ENCODE data around the gene SRSF2.
"Not testable (repeated sequence)": the region's sequence is repeated elsewhere in the genome, so short reads cannot be mapped to it uniquely, and the experiment has no call there.

SRSF2 gene

GRCh38 chr17:76722279-76722678 lies 14.9 kb downstream of the SRSF2 start:
- no peak for DNase-seq (ENCODE audit: low read depth in 2 of 2, low spot score in 1 of 2)

GRCh38 chr17:76721463-76721862 lies 15.7 kb downstream of the SRSF2 start:
- DNase-seq (ENCODE audit: low read depth in 2 of 2, low spot score in 1 of 2): no peak

DNA sequence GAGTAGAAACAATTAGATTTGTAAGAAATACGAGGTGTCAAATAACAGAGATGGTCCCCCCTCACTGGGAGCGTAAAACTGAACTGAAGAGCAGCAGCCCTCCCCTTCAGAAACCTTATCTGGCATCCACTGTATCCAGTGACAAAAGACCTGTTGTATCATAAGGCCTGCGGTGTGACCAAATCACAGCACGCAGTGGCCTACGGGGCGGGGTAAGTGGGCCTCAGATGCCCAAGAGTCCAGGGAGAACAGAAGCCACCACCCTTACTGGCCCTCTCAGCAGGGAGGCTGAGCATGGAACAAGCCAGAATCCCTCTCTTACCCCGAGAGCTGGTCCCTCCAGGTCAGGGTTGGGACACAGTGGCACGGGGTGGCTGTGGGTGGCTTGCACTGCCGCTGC lies 16.2 kb downstream of the SRSF2 start:
- DNase-seq (ENCODE audit: low read depth in 2 of 2, low spot score in 1 of 2): no peak

- no peak for DNase-seq (ENCODE audit: low read depth in 2 of 2, low spot score in 1 of 2)
Measured at GRCh38 chr17:76720211-76720610, 16.9 kb downstream of the SRSF2 start.

GRCh38 chr17:76718516-76718915 lies 18.6 kb downstream of the SRSF2 start:
- DNase-seq (ENCODE audit: low read depth in 2 of 2, low spot score in 1 of 2): no peak

DNA sequence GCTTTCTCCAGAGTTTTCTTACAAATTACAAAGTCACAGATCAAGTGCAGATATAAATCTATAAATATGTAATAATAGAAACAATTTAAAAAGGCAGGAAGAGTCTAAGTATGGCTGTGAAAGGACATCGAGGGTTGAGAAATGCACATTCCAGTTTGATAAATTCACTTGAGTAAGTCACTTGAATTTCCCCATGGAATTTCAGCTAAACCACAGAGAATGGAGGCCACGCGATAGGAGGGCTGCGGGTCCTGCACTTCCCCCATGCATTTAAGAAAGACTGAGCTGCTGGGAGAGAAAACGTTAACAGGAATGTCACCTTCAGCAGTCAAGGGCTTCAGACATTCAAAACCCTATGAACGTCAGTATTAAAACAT lies 20.3 kb downstream of the SRSF2 start:
- no peak for DNase-seq (ENCODE audit: low read depth in 2 of 2, low spot score in 1 of 2)

- DNase-seq (ENCODE audit: low read depth in 2 of 2, low spot score in 1 of 2): peak in 1 of 2 donors; percentile 73
Measured at GRCh38 chr17:76716146-76716838, 20.8 kb downstream of the SRSF2 start.

GRCh38 chr17:76715496-76715830 lies 21.7 kb downstream of the SRSF2 start:
- no peak for DNase-seq (ENCODE audit: low read depth in 2 of 2, low spot score in 1 of 2)

GRCh38 chr17:76714822-76715495 lies 22.2 kb downstream of the SRSF2 start:
- peak; percentile 38 to 79 for DNase-seq (ENCODE audit: low read depth in 2 of 2, low spot score in 1 of 2)

- no peak for DNase-seq (ENCODE audit: low read depth in 2 of 2, low spot score in 1 of 2)
Measured at GRCh38 chr17:76714336-76714735, 22.8 kb downstream of the SRSF2 start.

- DNase-seq (ENCODE audit: low read depth in 2 of 2, low spot score in 1 of 2): no peak
Measured at GRCh38 chr17:76713765-76714164, 23.4 kb downstream of the SRSF2 start.

- DNase-seq (ENCODE audit: low read depth in 2 of 2, low spot score in 1 of 2): not testable (repeated sequence)
Measured at GRCh38 chr17:76712321-76712720, 24.8 kb downstream of the SRSF2 start.

- peak in 1 of 2 donors; percentile 48 for DNase-seq (ENCODE audit: low read depth in 2 of 2, low spot score in 1 of 2)
Measured at GRCh38 chr17:76710863-76711611, 26.1 kb downstream of the SRSF2 start, which contains the start of gene MXRA7. TSS of gene MXRA7 (minus strand) at chr17:76710965. CDS start at chr17:76710946, 19 bp downstream.

GRCh38 chr17:76709951-76710862 lies 26.9 kb downstream of the SRSF2 start:
- not testable (repeated sequence) for DNase-seq (ENCODE audit: low read depth in 2 of 2, low spot score in 1 of 2)

DNA sequence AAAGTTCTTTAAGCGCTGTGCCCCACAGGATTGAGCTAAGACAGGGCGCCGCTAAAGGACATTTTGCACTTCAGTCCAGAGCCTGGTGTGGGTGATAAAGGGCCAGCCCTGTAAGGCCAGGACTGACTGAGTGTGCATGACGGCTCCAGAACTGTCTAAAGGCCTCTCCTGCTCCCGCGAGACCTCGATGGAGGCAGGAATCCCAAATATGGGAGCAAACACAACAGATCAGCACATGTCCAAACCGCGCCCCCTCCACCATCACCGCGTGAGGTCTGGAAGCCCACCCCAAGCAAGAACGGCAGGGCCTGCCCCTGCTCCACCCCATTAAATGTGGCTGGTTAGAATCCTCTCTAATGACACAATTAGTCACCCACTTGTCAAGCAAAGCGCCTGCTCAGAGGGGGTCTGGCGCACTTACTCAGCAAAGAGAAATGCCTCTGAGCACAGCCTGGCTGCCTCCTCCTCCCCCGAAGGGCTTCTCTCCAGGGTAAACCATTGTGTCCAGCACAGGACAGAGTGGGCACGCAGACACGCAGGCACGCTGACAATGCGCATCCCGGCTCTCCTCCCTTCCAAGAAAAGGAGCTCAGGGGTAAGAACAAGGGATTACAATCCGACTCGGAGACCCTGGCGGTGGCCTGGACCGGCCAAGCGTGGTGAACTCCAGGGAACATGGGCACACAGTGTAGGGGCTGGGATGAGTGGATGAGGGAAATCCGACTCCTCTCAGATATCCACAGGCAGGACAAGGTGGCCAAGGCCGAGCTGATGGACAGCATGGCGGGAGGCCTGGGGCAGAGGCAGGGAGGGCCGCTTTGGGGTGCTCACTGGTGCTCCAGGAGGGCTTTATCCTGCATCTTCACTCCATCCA lies 27.8 kb downstream of the SRSF2 start:
- DNase-seq (ENCODE audit: low read depth in 2 of 2, low spot score in 1 of 2): no peak

- DNase-seq (ENCODE audit: low read depth in 2 of 2, low spot score in 1 of 2): no peak
Measured at GRCh38 chr17:76707985-76708807, 28.9 kb downstream of the SRSF2 start.

GRCh38 chr17:76706817-76707216 lies 30.3 kb downstream of the SRSF2 start:
- no peak for DNase-seq (ENCODE audit: low read depth in 2 of 2, low spot score in 1 of 2)

GRCh38 chr17:76704805-76705204 lies 32.3 kb downstream of the SRSF2 start:
- no peak for DNase-seq (ENCODE audit: low read depth in 2 of 2, low spot score in 1 of 2)

DNA sequence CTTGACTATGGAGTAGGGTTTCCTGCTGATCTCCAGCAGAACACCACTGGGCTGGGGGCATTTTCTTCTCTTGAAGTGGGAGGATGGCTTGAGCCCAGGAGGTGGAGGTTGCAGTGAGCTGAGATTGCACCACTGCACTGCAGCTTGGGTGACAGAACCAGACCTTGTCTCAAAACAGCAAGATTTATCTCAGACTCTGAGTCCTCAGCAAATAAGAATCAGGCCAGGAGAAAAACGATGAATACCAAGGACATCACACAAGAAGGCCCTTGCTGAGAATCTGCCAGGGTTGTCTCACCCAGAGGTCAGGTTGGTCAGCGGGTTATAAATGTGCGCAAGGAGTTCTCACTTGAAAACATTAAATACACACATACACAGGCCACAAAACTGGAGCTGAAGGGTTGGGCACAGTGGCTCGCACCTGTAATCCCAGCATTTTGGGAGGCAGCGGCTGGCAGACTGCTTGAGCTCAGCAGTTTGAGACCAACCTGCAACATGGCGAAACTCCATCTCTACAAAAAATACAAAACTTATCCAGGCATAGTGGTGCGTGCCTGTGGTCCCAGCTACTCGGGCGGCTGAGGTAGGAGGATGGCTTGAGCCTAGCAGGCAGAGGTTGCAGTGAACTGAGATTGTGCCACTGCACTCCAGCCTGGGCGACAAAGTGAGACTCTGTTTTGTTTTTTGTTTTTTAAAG lies 34.0 kb downstream of the SRSF2 start:
- no peak for DNase-seq (ENCODE audit: low read depth in 2 of 2, low spot score in 1 of 2)
